ENCODE results near the gene TMEM121. TPM values are rescaled to one million over a fixed set of nuclear protein-coding genes. Genes with fewer than 3 reads are reported as not detected.

The TMEM121 gene
- total and polyA plus RNA-seq, 2 donors (not counting 1 experiment from before 2014, with no cell fraction given): 0.99 to 3.7 TPM

DNA sequence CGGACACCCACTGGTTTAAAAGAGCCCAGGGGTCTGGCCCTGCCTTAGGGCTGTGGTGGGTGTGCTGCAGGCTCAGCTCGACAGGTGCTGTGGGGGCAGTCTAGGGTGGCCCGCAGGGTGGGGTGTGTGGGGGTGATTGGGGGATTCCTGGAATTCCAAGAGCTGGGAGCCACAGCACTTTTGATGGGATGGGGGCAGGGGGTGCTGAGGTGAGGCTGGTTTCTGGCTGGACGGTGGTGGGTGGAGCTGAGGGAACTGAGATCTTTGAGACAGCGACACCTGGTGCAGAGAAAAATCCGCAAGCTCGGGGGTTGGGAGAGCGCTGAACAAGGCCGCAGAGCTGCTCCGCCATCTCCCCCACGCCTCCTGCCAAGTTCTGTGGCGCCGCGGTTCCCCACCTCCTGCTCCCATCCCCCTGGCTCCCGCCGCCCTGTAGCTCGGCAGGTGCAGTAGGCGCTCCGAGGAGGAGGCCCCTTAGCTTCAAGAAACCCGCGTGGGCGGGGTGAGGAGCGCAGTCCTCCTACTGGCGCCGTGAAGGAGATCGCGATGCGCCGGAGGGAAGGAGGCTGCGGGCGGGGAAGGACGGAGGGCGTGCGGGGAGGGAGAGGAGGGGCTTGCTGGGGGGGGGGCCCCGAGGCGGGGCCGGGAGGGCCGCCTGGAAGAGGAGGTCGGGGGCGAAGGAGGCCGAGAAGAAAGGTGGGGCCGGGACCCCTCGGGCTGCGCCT is 36.7 kb upstream of the TMEM121 start:
- peaks cover 9% of the 10 kb centered on the region for H3K79me2 ChIP-seq (ENCODE audit: control insufficient read depth, insufficient read depth, low read length)
- CTCF ChIA-PET: interaction anchor here (0.8 to 4.5 kb wide), 29 partner anchors 11 to 888 kb away, joined by 3 to 121 read pairs (median 6); partner anchors contain the start of genes BRF1 and TEX22
- peak overlapping the region; percentile 63 for H2AFZ ChIP-seq (ENCODE audit: insufficient read depth, low read depth, low read length, poor library complexity, severe bottlenecking)
- peaks cover 26% of the 10 kb centered on the region for H4K20me1 ChIP-seq (ENCODE audit: control insufficient read depth, insufficient read depth, low read length, poor library complexity, severe bottlenecking)
- peak; percentile 5 for ATAC-seq (ENCODE audit: low read depth)
- peak overlapping the region; percentile 100 for H3K4me2 ChIP-seq (replicated peaks; ENCODE audit: low read depth, low read length, poor library complexity, severe bottlenecking)
- under 1% methylated on average over 38 of the region's 44 CpGs for WGBS (ENCODE audit: insufficient coverage)
- peaks cover 34 to 59% of the 10 kb centered on the region in 2 donors for H3K4me1 ChIP-seq (ENCODE audit: control insufficient read depth in 2 of 2, insufficient read depth in 2 of 2, low read length in 2 of 2)
- TF ChIP-seq, protein P1, sequence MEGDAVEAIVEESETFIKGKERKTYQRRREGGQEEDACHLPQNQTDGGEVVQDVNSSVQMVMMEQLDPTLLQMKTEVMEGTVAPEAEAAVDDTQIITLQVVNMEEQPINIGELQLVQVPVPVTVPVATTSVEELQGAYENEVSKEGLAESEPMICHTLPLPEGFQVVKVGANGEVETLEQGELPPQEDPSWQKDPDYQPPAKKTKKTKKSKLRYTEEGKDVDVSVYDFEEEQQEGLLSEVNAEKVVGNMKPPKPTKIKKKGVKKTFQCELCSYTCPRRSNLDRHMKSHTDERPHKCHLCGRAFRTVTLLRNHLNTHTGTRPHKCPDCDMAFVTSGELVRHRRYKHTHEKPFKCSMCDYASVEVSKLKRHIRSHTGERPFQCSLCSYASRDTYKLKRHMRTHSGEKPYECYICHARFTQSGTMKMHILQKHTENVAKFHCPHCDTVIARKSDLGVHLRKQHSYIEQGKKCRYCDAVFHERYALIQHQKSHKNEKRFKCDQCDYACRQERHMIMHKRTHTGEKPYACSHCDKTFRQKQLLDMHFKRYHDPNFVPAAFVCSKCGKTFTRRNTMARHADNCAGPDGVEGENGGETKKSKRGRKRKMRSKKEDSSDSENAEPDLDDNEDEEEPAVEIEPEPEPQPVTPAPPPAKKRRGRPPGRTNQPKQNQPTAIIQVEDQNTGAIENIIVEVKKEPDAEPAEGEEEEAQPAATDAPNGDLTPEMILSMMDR (IDR thresholded peaks at IDR 0.05): peak; percentile 63
- no peak for TF ChIP-seq EZH2 (IDR thresholded peaks at IDR 0.05; ENCODE audit: borderline replicate concordance, insufficient read depth, low read depth, low read length, poor library complexity, severe bottlenecking)
- intact Hi-C loops (cut with micrococcal nuclease): loop anchor here (1.0 to 10.0 kb wide), 8 partner anchors 8 to 425 kb away; partner anchors contain the start of genes BRF1, CRIP2, GPR132 and TEX22
- H3K27ac ChIP-seq (ENCODE audit: low read length in 2 of 2): peak overlapping the region; percentile 95 to 96
- peak overlapping the region; percentile 90 for H3K4me3 Mint-ChIP-seq
- DNase-seq: peak; percentile 94
- H3K27me3 Mint-ChIP-seq: no peaks in the 10 kb centered on the region
- H3K4me1 Mint-ChIP-seq: peaks cover 41% of the 10 kb centered on the region
- peak overlapping the region; percentile 97 for H3K27ac Mint-ChIP-seq
- H3K4me3 ChIP-seq (ENCODE audit: control extremely low read depth in 1 of 5, extremely low read depth in 1 of 5, insufficient read depth in 1 of 5, low read depth in 2 of 5, low read length in 4 of 5): peak overlapping the region; percentile 13 to 88 (median 69)
- peaks cover 0 to 9% of the 10 kb centered on the region in 2 experiments for H3K36me3 ChIP-seq (replicated peaks in 1 of 2; ENCODE audit: control extremely low read depth in 1 of 2, control insufficient read depth in 1 of 2, extremely low read depth in 1 of 2, insufficient read depth in 2 of 2, low read length in 1 of 2)
- no peaks in the 10 kb centered on the region for H3K9me3 Mint-ChIP-seq (ENCODE audit: insufficient read depth)
- H3K9me3 ChIP-seq (ENCODE audit: control extremely low read depth in 1 of 3, control insufficient read depth in 2 of 3, insufficient read depth in 1 of 3, low read length in 2 of 3): no peaks in the 10 kb centered on the region
- H3K27me3 ChIP-seq (replicated peaks in 1 of 4; ENCODE audit: control extremely low read depth in 1 of 4, control insufficient read depth in 3 of 4, insufficient read depth in 4 of 4, low read length in 3 of 4): no peaks in the 10 kb centered on the region
- POLR2A ChIA-PET: interaction anchor here (0.7 to 2.2 kb wide), 12 partner anchors 8 to 1135 kb away, joined by 3 to 39 read pairs (median 4); partner anchors contain the start of gene BTBD6
- peak overlapping the region; percentile 72 for H3K9ac ChIP-seq (ENCODE audit: low read length)

DNA sequence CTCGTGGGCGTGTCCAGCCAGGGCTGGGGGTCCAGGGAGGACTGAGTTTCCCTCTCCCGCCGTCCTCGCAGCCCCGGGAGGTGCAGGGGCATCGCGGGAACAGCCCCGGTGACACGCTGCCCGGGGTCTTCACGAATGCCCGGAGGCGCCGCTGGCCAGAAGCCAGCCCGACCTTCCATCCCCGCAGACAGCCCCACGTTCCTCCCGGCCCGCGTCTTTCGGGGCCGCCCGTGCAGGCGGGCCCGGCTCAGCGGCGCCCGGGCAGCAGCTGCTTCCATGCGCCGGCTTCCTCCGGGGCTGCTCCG is 36.2 kb upstream of the TMEM121 start:
- peaks cover 33 to 54% of the 10 kb centered on the region in 2 donors for H3K4me1 ChIP-seq (ENCODE audit: control insufficient read depth in 2 of 2, insufficient read depth in 2 of 2, low read length in 2 of 2)
- ChIA-PET POLR2A (interaction anchor here (0.9 to 2.2 kb wide), 11 partner anchors 9 to 242 kb away, joined by 3 to 39 read pairs (median 4); partner anchors contain the start of gene BTBD6), CTCF (interaction anchor here (0.8 to 4.5 kb wide), 28 partner anchors 11 to 888 kb away, joined by 3 to 121 read pairs (median 6); partner anchors contain the start of genes BRF1 and TEX22)
- H4K20me1 ChIP-seq (ENCODE audit: control insufficient read depth, insufficient read depth, low read length, poor library complexity, severe bottlenecking): peaks cover 26% of the 10 kb centered on the region
- H3K79me2 ChIP-seq (ENCODE audit: control insufficient read depth, insufficient read depth, low read length): peaks cover 9% of the 10 kb centered on the region
- H3K9me3 ChIP-seq (ENCODE audit: control extremely low read depth in 1 of 3, control insufficient read depth in 2 of 3, insufficient read depth in 1 of 3, low read length in 2 of 3): no peaks in the 10 kb centered on the region
- H3K36me3 ChIP-seq (replicated peaks in 1 of 2; ENCODE audit: control extremely low read depth in 1 of 2, control insufficient read depth in 1 of 2, extremely low read depth in 1 of 2, insufficient read depth in 2 of 2, low read length in 1 of 2): peaks cover 0 to 9% of the 10 kb centered on the region in 2 experiments
- H3K9ac ChIP-seq (ENCODE audit: low read length): peak overlapping the region; percentile 72
- under 1% methylated on average over 33 of the region's 33 CpGs for WGBS (ENCODE audit: insufficient coverage)
- H2AFZ ChIP-seq (ENCODE audit: insufficient read depth, low read depth, low read length, poor library complexity, severe bottlenecking): peak overlapping the region; percentile 63
- ATAC-seq (ENCODE audit: low read depth) (no peak), DNase-seq (no peak)
- TF ChIP-seq, protein P1 (IDR thresholded peaks at IDR 0.05): no peak
- peak overlapping the region; percentile 100 for H3K4me2 ChIP-seq (replicated peaks; ENCODE audit: low read depth, low read length, poor library complexity, severe bottlenecking)
- H3K4me3 ChIP-seq (ENCODE audit: control extremely low read depth in 1 of 5, extremely low read depth in 1 of 5, insufficient read depth in 1 of 5, low read depth in 2 of 5, low read length in 4 of 5): peak overlapping the region in 4 of 5 experiments; percentile 65 to 88 (median 70)
- Mint-ChIP-seq H3K4me3 (peak overlapping the region; percentile 90), H3K27me3 (no peaks in the 10 kb centered on the region), H3K27ac (no peak overlapping the region), H3K4me1 (peaks cover 38% of the 10 kb centered on the region), H3K9me3 (ENCODE audit: insufficient read depth) (no peaks in the 10 kb centered on the region)
- intact Hi-C loops (cut with micrococcal nuclease): loop anchor here (1.0 to 5.0 kb wide), 7 partner anchors 9 to 398 kb away; partner anchors contain the start of genes BRF1, CRIP2 and TEX22
- H3K27ac ChIP-seq (ENCODE audit: low read length in 2 of 2): peak overlapping the region; percentile 95 to 96
- H3K27me3 ChIP-seq (replicated peaks in 1 of 4; ENCODE audit: control extremely low read depth in 1 of 4, control insufficient read depth in 3 of 4, insufficient read depth in 4 of 4, low read length in 3 of 4): no peaks in the 10 kb centered on the region
